ENCODE results near the gene FAM200C. TPM values are rescaled to one million over a fixed set of nuclear protein-coding genes. Genes with fewer than 3 reads are reported as not detected.

FAM200C gene
- total and polyA plus RNA-seq, 2 donors (not counting 1 experiment from before 2014, with no cell fraction given) = 0.28 to 1.3 TPM

- ChIA-PET CTCF (interaction anchor here (0.6 to 4.9 kb wide), 6 partner anchors 12 to 66 kb away, joined by 3 to 89 read pairs (median 21); no protein-coding TSS in a partner anchor), POLR2A (no interaction called here)
- Histone ChIP-seq H3K4me3 (ENCODE audit: control extremely low read depth in 1 of 5, extremely low read depth in 1 of 5, insufficient read depth in 1 of 5, low read depth in 2 of 5, low read length in 4 of 5) (no peak overlapping the region), H3K4me1 (ENCODE audit: control insufficient read depth in 2 of 2, insufficient read depth in 2 of 2, low read length in 2 of 2) (peaks cover 0 to 4% of the 10 kb centered on the region in 2 donors), H3K36me3 (replicated peaks in 1 of 2; ENCODE audit: control extremely low read depth in 1 of 2, control insufficient read depth in 1 of 2, extremely low read depth in 1 of 2, insufficient read depth in 2 of 2, low read length in 1 of 2) (no peaks in the 10 kb centered on the region), H3K79me2 (ENCODE audit: control insufficient read depth, insufficient read depth, low read length) (no peaks in the 10 kb centered on the region), H3K27ac (ENCODE audit: low read length in 2 of 2) (no peak overlapping the region), H3K9ac (ENCODE audit: low read length) (no peak overlapping the region), H3K27me3 (replicated peaks in 1 of 4; ENCODE audit: control extremely low read depth in 1 of 4, control insufficient read depth in 3 of 4, insufficient read depth in 4 of 4, low read length in 3 of 4) (no peaks in the 10 kb centered on the region), H2AFZ (ENCODE audit: insufficient read depth, low read depth, low read length, poor library complexity, severe bottlenecking) (no peak overlapping the region), H4K20me1 (ENCODE audit: control insufficient read depth, insufficient read depth, low read length, poor library complexity, severe bottlenecking) (no peaks in the 10 kb centered on the region), H3K9me3 (ENCODE audit: control extremely low read depth in 1 of 3, control insufficient read depth in 2 of 3, insufficient read depth in 1 of 3, low read length in 2 of 3) (no peaks in the 10 kb centered on the region), H3K4me2 (replicated peaks; ENCODE audit: low read depth, low read length, poor library complexity, severe bottlenecking) (no peak overlapping the region)
- H3K4me3 Mint-ChIP-seq = no peak overlapping the region
- H3K4me1 Mint-ChIP-seq = peaks cover 22% of the 10 kb centered on the region
- intact Hi-C loops (cut with micrococcal nuclease) = no loop called here
- TF ChIP-seq, protein P1, sequence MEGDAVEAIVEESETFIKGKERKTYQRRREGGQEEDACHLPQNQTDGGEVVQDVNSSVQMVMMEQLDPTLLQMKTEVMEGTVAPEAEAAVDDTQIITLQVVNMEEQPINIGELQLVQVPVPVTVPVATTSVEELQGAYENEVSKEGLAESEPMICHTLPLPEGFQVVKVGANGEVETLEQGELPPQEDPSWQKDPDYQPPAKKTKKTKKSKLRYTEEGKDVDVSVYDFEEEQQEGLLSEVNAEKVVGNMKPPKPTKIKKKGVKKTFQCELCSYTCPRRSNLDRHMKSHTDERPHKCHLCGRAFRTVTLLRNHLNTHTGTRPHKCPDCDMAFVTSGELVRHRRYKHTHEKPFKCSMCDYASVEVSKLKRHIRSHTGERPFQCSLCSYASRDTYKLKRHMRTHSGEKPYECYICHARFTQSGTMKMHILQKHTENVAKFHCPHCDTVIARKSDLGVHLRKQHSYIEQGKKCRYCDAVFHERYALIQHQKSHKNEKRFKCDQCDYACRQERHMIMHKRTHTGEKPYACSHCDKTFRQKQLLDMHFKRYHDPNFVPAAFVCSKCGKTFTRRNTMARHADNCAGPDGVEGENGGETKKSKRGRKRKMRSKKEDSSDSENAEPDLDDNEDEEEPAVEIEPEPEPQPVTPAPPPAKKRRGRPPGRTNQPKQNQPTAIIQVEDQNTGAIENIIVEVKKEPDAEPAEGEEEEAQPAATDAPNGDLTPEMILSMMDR (IDR thresholded peaks at IDR 0.05) = no peak
- no peak for TF ChIP-seq EZH2 (IDR thresholded peaks at IDR 0.05; ENCODE audit: borderline replicate concordance, insufficient read depth, low read depth, low read length, poor library complexity, severe bottlenecking)
- ATAC-seq (ENCODE audit: low read depth) = no peak
- no peaks in the 10 kb centered on the region for H3K9me3 Mint-ChIP-seq (ENCODE audit: insufficient read depth)
- WGBS (ENCODE audit: insufficient coverage) = no CpG with 5 or more reads among the region's 1 CpG
- H3K27me3 Mint-ChIP-seq = no peaks in the 10 kb centered on the region
- no peak overlapping the region for H3K27ac Mint-ChIP-seq
- no peak for DNase-seq
These were observed 41.5 kb upstream of the FAM200C start for GRCh38 chr5:160441311-160441781.

- peaks cover 40% of the 10 kb centered on the region for H3K4me1 Mint-ChIP-seq
- CTCF ChIA-PET = interaction anchor here (0.8 to 4.9 kb wide), 30 partner anchors 9 to 430 kb away, joined by 3 to 89 read pairs (median 10); partner anchors contain the start of genes PTTG1, SLU7 and TTC1
These were observed 39.3 kb upstream of the FAM200C start for GRCh38 chr5:160439205-160439600.

More at GRCh38 chr5:160439205-160439600, 39.3 kb upstream of the FAM200C start:
- POLR2A ChIA-PET = interaction anchor here (1.1 to 1.3 kb wide), 2 partner anchors 20 to 28 kb away, joined by 5 to 7 read pairs; partner anchors contain the start of gene SLU7
- peak overlapping the region; percentile 84 for H2AFZ ChIP-seq (ENCODE audit: insufficient read depth, low read depth, low read length, poor library complexity, severe bottlenecking)
- H3K4me3 ChIP-seq (ENCODE audit: control extremely low read depth in 1 of 5, extremely low read depth in 1 of 5, insufficient read depth in 1 of 5, low read depth in 2 of 5, low read length in 4 of 5) = peak overlapping the region; percentile 44 to 83 (median 64)
- H3K27ac ChIP-seq (ENCODE audit: low read length in 2 of 2) = peak overlapping the region; percentile 14 to 54
- DNase-seq (peak; percentile 91), ATAC-seq (ENCODE audit: low read depth) (peak; percentile 80)
- peak overlapping the region; percentile 85 for H3K4me2 ChIP-seq (replicated peaks; ENCODE audit: low read depth, low read length, poor library complexity, severe bottlenecking)
- peak overlapping the region; percentile 71 for H3K9ac ChIP-seq (ENCODE audit: low read length)
- peaks cover 15 to 21% of the 10 kb centered on the region in 2 donors for H3K4me1 ChIP-seq (ENCODE audit: control insufficient read depth in 2 of 2, insufficient read depth in 2 of 2, low read length in 2 of 2)
- H4K20me1 ChIP-seq (ENCODE audit: control insufficient read depth, insufficient read depth, low read length, poor library complexity, severe bottlenecking) = no peaks in the 10 kb centered on the region
- no peaks in the 10 kb centered on the region for H3K9me3 ChIP-seq (ENCODE audit: control extremely low read depth in 1 of 3, control insufficient read depth in 2 of 3, insufficient read depth in 1 of 3, low read length in 2 of 3)
- H3K79me2 ChIP-seq (ENCODE audit: control insufficient read depth, insufficient read depth, low read length) = peaks cover 5% of the 10 kb centered on the region
- no peaks in the 10 kb centered on the region for H3K27me3 Mint-ChIP-seq
- intact Hi-C loops (cut with micrococcal nuclease) = loop anchor here (1.0 to 10.0 kb wide), 3 partner anchors 20 to 1106 kb away; partner anchors contain the start of genes GABRB2 and SLU7
- WGBS (ENCODE audit: insufficient coverage) = 0% methylated on average over 8 of the region's 11 CpGs
- TF ChIP-seq EZH2 (IDR thresholded peaks at IDR 0.05; ENCODE audit: borderline replicate concordance, insufficient read depth, low read depth, low read length, poor library complexity, severe bottlenecking) = no peak
- TF ChIP-seq, protein P1 (IDR thresholded peaks at IDR 0.05) = peak; percentile 79
- H3K36me3 ChIP-seq (replicated peaks in 1 of 2; ENCODE audit: control extremely low read depth in 1 of 2, control insufficient read depth in 1 of 2, extremely low read depth in 1 of 2, insufficient read depth in 2 of 2, low read length in 1 of 2) = no peaks in the 10 kb centered on the region
- H3K27me3 ChIP-seq (replicated peaks in 1 of 4; ENCODE audit: control extremely low read depth in 1 of 4, control insufficient read depth in 3 of 4, insufficient read depth in 4 of 4, low read length in 3 of 4) = no peaks in the 10 kb centered on the region
- H3K4me3 Mint-ChIP-seq = peak overlapping the region; percentile 92
- no peaks in the 10 kb centered on the region for H3K9me3 Mint-ChIP-seq (ENCODE audit: insufficient read depth)
- peak overlapping the region; percentile 89 for H3K27ac Mint-ChIP-seq

Measured in B cell (primary cell).